Left renal pelvis (tissue), 4 donors: ENCODE data around the gene ZAP70. TPM values are rescaled to one million over a fixed set of nuclear protein-coding genes. Genes with fewer than 3 reads are reported as not detected.

ENCODE experiments used
- DNase-seq, 4 donors: peaks; one replicate each; pipeline ENCODE4 v3.0.0-alpha.2; 2013; ENCODE audit warnings: low read depth in 4 of 4, low spot score in 3 of 4
- polyA plus RNA-seq, 4 donors: library from polyadenylated mRNA; unstranded; fragments of 120-200 nt; gene quantifications; one replicate each; pipeline ENCODE4 v1.2.1, GENCODE V29; 2013; ENCODE audit not compliant: insufficient read length in 4 of 4

The ZAP70 gene
- polyA plus RNA-seq, 4 donors: 0.80 to 2.7 (median 1.8) TPM

- DNase-seq: no peak
These were observed 19.3 kb downstream of the ZAP70 start for GRCh38 chr2:97732436-97733340.

GRCh38 chr2:97733341-97734035 is 20.1 kb downstream of the ZAP70 start:
- DNase-seq: no peak

- DNase-seq: no peak
These were observed 21.0 kb downstream of the ZAP70 start for GRCh38 chr2:97734061-97735051.

- no peak for DNase-seq
These were observed 21.8 kb downstream of the ZAP70 start for GRCh38 chr2:97735161-97735561.

GRCh38 chr2:97736185-97736584 is 22.8 kb downstream of the ZAP70 start:
- DNase-seq: no peak

- no peak for DNase-seq
These were observed 23.4 kb downstream of the ZAP70 start for GRCh38 chr2:97736608-97737330.

- DNase-seq: no peak
These were observed 24.2 kb downstream of the ZAP70 start for GRCh38 chr2:97737421-97738178.

- DNase-seq: no peak
These were observed 25.0 kb downstream of the ZAP70 start for GRCh38 chr2:97738179-97739019.

- DNase-seq: no peak
These were observed 25.9 kb downstream of the ZAP70 start for GRCh38 chr2:97739020-97739892.

GRCh38 chr2:97739893-97740245 is 26.5 kb downstream of the ZAP70 start:
- no peak for DNase-seq

GRCh38 chr2:97740590-97741182 is 27.3 kb downstream of the ZAP70 start:
- no peak for DNase-seq

GRCh38 chr2:97741251-97741650 is 27.9 kb downstream of the ZAP70 start:
- DNase-seq: no peak

GRCh38 chr2:97741686-97742085 is 28.3 kb downstream of the ZAP70 start:
- no peak for DNase-seq

- DNase-seq: no peak
These were observed 29.0 kb downstream of the ZAP70 start for GRCh38 chr2:97742381-97742847.

- DNase-seq: no peak
These were observed 30.5 kb downstream of the ZAP70 start for GRCh38 chr2:97743913-97744312.

GRCh38 chr2:97745474-97746174 is 32.2 kb downstream of the ZAP70 start:
- no peak for DNase-seq
